SW480 (cell line): Measurements from ENCODE around the gene POP4.

Source experiments
- DNase-seq: peaks from one replicate; pipeline ENCODE4 v3.0.0-alpha.2; 2016; ENCODE audit warnings: low spot score

POP4 gene

DNA sequence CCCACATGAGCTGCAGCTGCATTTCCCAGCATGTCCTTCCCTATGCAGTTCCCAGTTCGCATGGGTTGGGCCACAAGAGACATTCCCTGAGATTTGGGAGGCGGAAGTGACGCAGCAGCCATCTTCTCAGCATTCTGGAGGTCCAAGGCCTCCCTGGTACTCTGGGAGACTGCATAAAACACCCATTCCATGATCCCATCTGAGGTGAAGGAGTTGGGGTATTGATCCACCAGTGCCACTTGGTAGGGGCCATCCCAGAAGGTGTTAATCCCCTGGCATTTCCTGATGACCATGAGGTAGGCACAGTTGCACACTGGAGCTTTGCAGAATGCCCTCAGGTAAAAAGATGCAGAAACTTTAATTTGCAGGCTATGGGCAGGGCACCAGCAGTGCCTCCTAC, 25.4 kb downstream of the POP4 start:
- no peak for DNase-seq

- no peak for DNase-seq
Observed at GRCh38 chr19:29634002-29634401, 27.9 kb downstream of the POP4 start.

DNA sequence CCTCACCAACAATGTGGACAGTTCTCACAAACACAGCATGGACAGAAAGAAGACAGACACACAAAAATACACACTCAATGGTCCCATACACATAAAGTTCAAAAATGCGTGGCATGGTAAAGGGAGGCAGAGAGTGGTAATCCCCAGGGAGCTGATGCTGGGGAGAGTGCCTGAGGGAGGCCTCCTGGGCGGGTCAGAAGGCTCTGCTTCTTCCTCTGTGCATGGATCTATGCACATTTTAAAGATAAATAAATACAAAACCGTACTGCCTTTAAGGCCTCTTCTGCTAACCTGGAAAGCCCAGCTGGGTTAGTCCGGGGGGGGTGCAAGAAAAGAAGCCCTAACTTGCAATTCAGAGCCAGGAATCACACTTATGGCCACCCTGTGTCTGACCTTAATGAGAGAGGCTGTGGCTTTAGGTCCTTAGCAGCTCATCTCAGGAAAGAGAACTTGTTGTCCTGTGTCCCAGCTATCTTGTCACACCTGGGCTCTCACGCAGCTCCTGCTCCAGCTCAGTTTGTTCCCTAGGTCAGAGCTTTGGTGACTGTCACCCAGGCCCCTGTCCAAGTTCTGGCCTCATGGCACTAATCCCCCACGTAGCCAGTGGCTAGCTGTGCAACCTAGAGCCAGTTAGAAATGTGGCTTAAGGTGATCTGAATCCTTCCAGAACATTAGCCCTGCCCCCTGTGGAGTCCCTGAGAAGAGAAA, 28.5 kb downstream of the POP4 start:
- no peak for DNase-seq

GRCh38 chr19:29635963-29636362, 29.9 kb downstream of the POP4 start:
- no peak for DNase-seq

DNA sequence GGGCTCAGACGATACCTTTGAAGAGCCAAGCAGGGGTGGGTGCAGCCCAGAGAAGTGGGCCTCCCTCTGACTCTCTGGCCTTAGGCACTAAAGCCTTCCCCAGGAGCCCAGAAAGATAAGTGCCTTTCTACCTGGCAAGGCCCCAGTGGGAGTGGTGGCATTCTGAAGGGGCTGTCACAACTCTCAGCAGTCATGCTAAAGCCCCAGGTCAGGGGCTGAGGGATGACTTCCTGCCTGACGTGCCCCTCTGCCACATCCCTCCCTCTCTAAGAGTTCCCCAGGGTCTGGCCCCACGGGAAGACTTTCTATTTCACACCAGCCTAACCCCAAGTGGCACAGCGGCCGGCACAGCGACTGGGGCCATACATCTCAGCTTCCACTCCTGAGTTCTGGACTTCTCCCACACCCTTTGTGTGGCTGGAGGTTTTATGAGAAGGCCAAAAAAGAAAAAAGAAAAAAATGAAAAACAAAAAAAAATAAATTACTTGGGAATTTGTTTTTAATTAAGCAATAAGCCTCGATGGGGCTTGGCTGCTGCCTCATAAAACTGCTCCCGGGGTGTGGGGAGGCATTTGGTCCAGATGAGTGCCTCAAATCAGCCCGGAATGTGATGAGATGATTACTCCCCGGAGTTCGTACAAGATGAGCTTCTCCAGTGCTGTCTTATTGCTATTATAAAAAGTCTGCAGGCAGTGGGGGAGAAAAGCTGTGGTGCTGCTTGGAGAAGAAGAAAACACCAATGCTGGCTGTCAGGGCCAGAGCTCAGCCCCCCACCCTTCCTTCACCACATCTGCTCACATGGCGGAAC, 30.7 kb downstream of the POP4 start:
- no peak for DNase-seq

DNA sequence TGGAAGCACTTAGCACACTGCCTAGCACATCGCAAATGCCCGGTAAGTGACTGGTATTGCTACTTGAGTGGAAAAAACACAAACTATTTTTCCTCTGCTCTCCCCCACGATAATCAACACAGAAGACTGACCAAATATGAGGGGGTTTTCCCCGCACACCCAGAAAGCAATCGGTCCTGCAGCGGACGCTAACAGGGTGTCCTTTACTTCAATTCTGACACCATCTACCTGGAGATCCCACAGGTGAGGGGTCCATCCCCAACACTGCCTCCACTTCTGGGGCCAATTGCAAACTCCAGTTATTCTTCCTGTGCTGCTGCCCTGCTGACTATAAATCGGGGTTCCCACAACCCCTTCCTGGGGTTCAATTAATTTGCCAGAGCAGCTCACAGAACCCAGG, 33.0 kb downstream of the POP4 start:
- no peak for DNase-seq

- DNase-seq, result no peak
Observed at GRCh38 chr19:29640231-29640630, 34.1 kb downstream of the POP4 start.

GRCh38 chr19:29641597-29641996, 35.5 kb downstream of the POP4 start:
- no peak for DNase-seq

- no peak for DNase-seq
Observed at GRCh38 chr19:29643361-29643935, 37.4 kb downstream of the POP4 start.

DNA sequence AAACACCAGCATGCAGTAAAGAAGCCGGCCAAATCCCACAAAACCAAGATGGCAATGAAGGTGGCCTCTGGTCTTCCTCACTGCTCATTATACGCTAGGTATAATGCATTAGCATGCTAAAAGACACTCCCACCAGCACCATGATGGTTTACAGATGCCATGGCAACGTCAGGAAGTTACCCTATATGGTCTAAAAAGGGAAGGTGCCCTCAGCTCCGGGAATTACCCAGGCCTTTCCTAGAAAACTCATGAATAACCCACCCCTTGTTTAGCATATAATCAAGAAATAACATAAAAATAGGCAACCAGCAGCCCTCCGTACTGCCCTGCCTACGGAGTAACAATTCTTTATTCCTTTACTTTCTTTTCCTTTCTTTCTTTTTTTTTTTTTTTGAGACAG, 38.1 kb downstream of the POP4 start:
- no peak for DNase-seq

- no peak for DNase-seq
Observed at GRCh38 chr19:29645491-29645867, 39.4 kb downstream of the POP4 start.

GRCh38 chr19:29645911-29646310, 39.8 kb downstream of the POP4 start:
- DNase-seq, result no peak

GRCh38 chr19:29650772-29651387, 44.8 kb downstream of the POP4 start:
- no peak for DNase-seq

DNA sequence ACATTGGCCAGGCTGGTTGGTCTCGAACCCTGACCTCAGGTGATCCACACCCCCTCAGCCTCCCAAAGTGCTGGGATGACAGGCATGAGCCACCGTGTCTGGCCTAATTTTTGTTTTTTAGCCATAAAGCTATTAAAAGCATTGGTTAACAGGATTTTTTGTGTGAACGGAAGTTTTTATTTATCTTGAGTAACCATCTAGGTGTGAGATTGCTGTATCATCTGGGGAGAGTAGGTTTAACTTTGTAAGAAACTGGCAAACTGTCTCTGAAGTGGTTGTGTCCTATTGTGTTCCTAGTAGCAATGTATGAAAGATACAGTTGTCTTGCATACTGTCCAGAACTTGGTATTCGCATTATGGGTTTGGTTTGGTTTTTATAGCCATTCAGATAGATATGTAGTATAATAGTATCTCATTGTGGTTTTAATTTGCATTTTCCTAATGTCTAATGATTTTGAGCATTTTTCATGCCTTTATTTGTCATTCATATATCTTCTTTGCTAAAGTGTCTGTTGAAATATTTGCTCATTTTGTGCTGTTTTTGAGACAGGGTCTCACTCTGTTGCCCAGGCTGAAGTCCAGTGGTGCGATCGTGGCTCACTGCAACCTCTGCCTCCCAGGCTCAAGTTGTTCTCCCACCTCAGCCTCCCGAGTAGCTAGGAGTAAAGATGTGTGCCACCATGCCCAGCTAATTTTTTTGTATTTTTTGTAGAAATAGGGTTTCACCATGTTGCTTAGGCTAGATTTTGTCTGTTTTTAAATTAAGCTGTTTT, 45.7 kb downstream of the POP4 start:
- no peak for DNase-seq

- DNase-seq, result no peak
Observed at GRCh38 chr19:29653398-29653797, 47.3 kb downstream of the POP4 start.

GRCh38 chr19:29655648-29656335, 49.7 kb downstream of the POP4 start:
- DNase-seq, result no peak

DNA sequence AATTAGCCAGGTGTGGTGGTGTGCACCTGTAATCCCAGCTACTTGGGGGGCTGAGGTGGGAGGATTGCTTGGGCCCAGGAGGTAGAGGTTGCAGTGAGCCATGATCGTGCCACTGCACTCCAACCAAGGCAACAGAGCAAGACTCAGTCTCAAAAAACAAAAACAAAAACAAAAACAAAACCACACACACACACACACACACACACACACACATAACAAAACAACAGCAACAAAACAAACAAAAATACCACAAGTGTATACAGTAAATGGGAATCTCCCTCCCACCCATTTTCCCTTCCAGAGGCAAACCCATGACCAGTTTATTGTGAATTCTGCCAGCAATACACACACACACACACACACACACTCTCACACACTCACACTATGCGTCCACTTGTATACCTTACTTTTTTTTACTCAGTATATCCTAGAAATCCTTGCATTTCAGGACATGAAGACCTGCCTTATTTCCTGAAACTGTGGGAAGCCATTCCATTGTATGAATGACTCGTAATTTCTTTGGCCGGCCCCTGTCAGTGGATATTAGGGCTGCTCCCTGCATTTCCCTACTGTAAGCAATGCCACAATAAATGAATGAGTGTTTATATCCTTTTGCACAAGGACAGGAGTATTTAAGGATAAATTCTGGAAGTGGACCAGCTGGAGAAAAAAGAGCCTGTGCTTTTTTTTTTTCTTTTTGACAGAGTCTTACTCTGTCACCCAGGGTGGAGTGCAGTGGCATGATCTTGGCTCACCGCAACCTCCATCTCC, 52.3 kb downstream of the POP4 start:
- no peak for DNase-seq

DNA sequence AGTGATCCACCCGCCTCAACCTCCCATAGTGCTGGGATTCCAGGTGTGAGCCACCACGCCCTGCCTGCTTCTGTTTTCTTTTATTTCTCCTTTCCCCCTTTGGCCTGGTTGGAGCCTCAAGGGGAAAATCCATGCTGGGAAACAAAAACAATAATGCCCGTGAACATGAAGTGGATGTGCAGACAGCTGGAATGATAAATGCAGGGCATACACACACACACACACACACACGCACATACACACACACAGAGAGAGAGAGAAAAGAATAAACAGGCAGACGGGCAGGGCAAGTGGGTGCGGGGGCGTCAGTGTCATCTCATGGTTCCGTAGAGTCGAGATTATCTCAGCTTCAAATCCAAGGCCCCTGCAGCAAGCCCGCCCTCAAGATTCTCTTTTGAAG, 54.8 kb downstream of the POP4 start:
- DNase-seq, result no peak

DNA sequence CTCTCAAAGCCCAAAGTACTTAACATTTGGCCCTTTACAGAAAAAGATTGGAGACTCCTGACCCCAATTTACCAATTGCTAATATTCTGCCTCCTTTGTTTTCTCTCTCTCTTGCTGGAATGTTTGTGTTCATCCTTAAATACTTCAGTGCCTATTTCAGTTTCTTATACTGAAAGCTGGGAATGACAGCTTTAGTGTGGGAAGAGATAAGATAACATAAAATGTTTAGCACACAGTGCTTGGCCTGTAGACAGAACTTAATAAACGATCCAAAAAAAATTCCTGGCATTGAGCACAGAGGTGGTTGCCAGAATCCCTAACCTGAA, 56.2 kb downstream of the POP4 start:
- DNase-seq, result no peak

DNA sequence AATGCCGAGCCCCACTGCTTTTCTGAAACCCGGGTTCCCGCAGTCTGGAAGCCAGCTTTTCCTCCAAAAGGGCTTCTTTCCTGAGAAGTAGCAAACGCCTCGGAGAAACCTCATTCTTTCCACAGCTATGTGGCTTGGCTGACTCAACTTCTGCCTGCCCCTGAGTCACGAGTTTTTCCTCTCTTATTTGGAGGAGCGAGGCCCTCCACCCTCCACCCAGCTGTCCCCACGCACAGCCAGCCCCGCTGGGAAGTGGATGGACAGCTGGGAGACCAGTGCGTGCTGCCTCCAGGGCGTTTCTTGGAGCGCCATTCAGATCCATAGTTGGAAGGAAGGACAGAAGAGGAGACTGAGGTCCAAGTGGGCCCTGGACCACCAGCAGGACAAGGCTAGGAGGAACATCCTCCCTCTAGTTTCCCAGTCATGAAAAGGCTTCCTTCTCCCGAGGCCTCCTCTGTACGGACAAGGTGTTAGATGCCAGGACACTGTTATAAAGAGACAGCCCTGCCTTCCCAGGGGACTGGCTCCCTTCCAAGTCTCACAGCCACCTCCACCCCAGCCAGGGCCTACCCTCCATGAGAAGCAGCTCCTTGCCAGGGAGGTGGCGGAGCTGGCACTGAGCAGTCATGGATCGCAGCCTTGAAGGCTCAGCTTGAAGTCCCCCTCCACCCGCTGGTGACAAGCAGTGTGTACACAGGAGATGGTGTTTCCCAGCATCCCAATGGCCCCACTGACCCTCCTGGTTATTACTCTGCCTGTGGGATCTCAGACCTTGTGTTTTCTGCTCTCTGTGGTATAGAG, 56.7 kb downstream of the POP4 start:
- no peak for DNase-seq
